K562 (cell line): Measurements from ENCODE around the gene SPAG16. TPM values are rescaled to one million over a fixed set of nuclear protein-coding genes. Genes with fewer than 3 reads are reported as not detected.

Source experiments
- ATAC-seq: fragments of 200-7000 bp; cut with Tn5 transposase; 3 replicates; pipeline ENCODE4 v1.9.1; 2020; ENCODE audit warnings: moderate library complexity
- BruUV-seq: library from RNA; stranded (reverse); fragments of 400-500 nt; replicated peaks from 2 replicates; lab custom pipeline; 2021; lab: Mats Ljungman, UMichigan
- CTCF ChIA-PET: fragments of 300-600 bp; formaldehyde crosslinking; extraction: SDS; loops from one replicate; lab custom pipeline; 2021; ENCODE audit warnings: low intra/inter-chr PET ratio; lab: Yijun Ruan, JAX
- POLR2A ChIA-PET: fragments of 300-600, 350-650 bp; sonication (Branson Sonifier 250); formaldehyde crosslinking; extraction: SDS; loops from one replicate; lab custom pipeline; 2021; ENCODE audit warnings: antibody characterized with exemption, inconsistent platforms; lab: Yijun Ruan, JAX
- DNase-seq, 4 experiments: peaks; one replicate each; pipeline versions ENCODE4 v3.0.0 to v3.0.0-alpha.2; 2011 to 2018; ENCODE audit warnings: low spot score in 3 of 4, mixed read lengths in 3 of 4; ENCODE audit errors: extremely low read depth in 1 of 4
- FAIRE-seq: peaks from 2 replicates; lab custom pipeline; 2011; peaks lifted over from hg19 to GRCh38; lab: Jason Lieb, UNC
- H2AFZ ChIP-seq: 2 replicates; pipeline ENCODE4 v1.6.0; 2011; ENCODE audit warnings: low read depth, low read length, control low read depth, inconsistent platforms
- H3K27ac ChIP-seq: fragments of 200-600 bp; 3 replicates; pipeline ENCODE4 v1.8.0; 2011; ENCODE audit warnings: low read depth, mild to moderate bottlenecking, control low read depth, inconsistent platforms, low read length, moderate library complexity, mixed read lengths; ENCODE audit errors: extremely low read depth
- H3K27me3 ChIP-seq, 2 experiments: fragments of 300-600 bp in 1 of 2; 2 replicates in 1 of 2; 3 replicates in 1 of 2; pipeline versions ENCODE4 v1.6.0 to v1.8.0; 2011; ENCODE audit warnings: inconsistent platforms in 2 of 2, low read length in 2 of 2, mild to moderate bottlenecking in 1 of 2, mixed read lengths in 1 of 2, moderate library complexity in 1 of 2; ENCODE audit not compliant: control insufficient read depth in 2 of 2, insufficient read depth in 2 of 2
- H3K36me3 ChIP-seq: fragments of 300-600 bp; 3 replicates; pipeline ENCODE4 v1.8.0; 2011; ENCODE audit warnings: mild to moderate bottlenecking, low read length, inconsistent platforms; ENCODE audit not compliant: control insufficient read depth, insufficient read depth
- H3K4me1 ChIP-seq, 2 experiments: fragments of 200-600 bp in 1 of 2; replicated peaks in 1 of 2; 2 replicates in 1 of 2; 3 replicates in 1 of 2; pipeline versions ENCODE4 v1.5.1 to v1.8.0; 2011; ENCODE audit warnings: inconsistent platforms in 2 of 2, low read length in 2 of 2, mild to moderate bottlenecking in 1 of 2, mixed read lengths in 1 of 2, moderate library complexity in 1 of 2; ENCODE audit not compliant: control insufficient read depth in 2 of 2, insufficient read depth in 2 of 2
- H3K4me2 ChIP-seq: 2 replicates; pipeline ENCODE4 v1.6.1; 2011; ENCODE audit warnings: low read length, control low read depth, inconsistent platforms, mixed read lengths; ENCODE audit not compliant: insufficient read depth
- H3K4me3 ChIP-seq: fragments of 200-600 bp; sonication (generic), shearing (Covaris generic); 2 replicates; pipeline ENCODE4 v1.5.1; 2016; ENCODE audit warnings: control low read depth, inconsistent platforms
- H3K79me2 ChIP-seq: fragments of 200-600 bp; 3 replicates; pipeline ENCODE4 v1.8.0; 2011; ENCODE audit warnings: low read length, inconsistent platforms; ENCODE audit not compliant: control insufficient read depth, insufficient read depth
- H3K9ac ChIP-seq, 2 experiments: 2 replicates each; pipeline versions ENCODE4 v1.6.0 to v1.6.1; 2011; ENCODE audit warnings: low read depth in 2 of 2, low read length in 2 of 2, control low read depth in 1 of 2, inconsistent platforms in 1 of 2, mild to moderate bottlenecking in 1 of 2, mixed read lengths in 1 of 2; ENCODE audit not compliant: insufficient read depth in 1 of 2
- H3K9me1 ChIP-seq: one replicate; pipeline ENCODE4 v1.6.0; 2011; ENCODE audit warnings: inconsistent platforms, mild to moderate bottlenecking, low read length, moderate library complexity; ENCODE audit not compliant: control insufficient read depth, insufficient read depth
- H3K9me3 ChIP-seq: replicated peaks from 2 replicates; pipeline ENCODE4 v1.5.1; 2011; ENCODE audit warnings: low read depth, low read length, inconsistent platforms; ENCODE audit not compliant: control insufficient read depth, insufficient read depth
- H4K20me1 ChIP-seq: replicated peaks from 2 replicates; pipeline ENCODE4 v1.6.1; 2011; ENCODE audit warnings: low read length, inconsistent platforms, mixed read lengths; ENCODE audit not compliant: control insufficient read depth, insufficient read depth
- CEBPG ChIP-seq, 3 experiments: fragments of 200-800 bp in 1 of 3; sonication (Bioruptor generic) in 1 of 3; sonication (generic) in 1 of 3; formaldehyde crosslinking in 1 of 3; IDR thresholded peaks in 2 of 3; conservative IDR thresholded peaks in 1 of 3; 2 replicates each; pipeline versions ENCODE4 v1.6.1 to v1.8.0; 2016 to 2022; ENCODE audit warnings: missing compliant biosample characterization in 2 of 3, missing genetic modification characterization in 2 of 3, mild to moderate bottlenecking in 1 of 3, missing genetic modification reagents in 1 of 3
- MXI1 ChIP-seq: IDR thresholded peaks from 2 replicates; pipeline ENCODE4 v1.6.1; 2011; ENCODE audit warnings: low read depth, mild to moderate bottlenecking, improper control_type of control experiment, low read length
- NFE2 ChIP-seq: IDR thresholded peaks from 2 replicates; pipeline ENCODE4 v1.6.1; 2014; ENCODE audit warnings: antibody characterized with exemption, low read depth
- PTBP1 ChIP-seq: fragments of 200-400 bp; formaldehyde crosslinking; IDR thresholded peaks from 2 replicates; pipeline ENCODE4 v1.6.1; 2017; ENCODE audit warnings: low read depth, low read length
- SPI1 ChIP-seq: IDR thresholded peaks from 2 replicates; pipeline ENCODE4 v1.6.1; 2011; ENCODE audit warnings: low read depth, low read length, control low read depth, borderline replicate concordance
- WGBS: fragments of 100-300 bp; shearing (Covaris generic); methylation state at CpG from one replicate; pipeline ENCODE4 v1.1.6; 2016; ENCODE audit warnings: low coverage, mixed read lengths; ENCODE audit not compliant: insufficient coverage; ENCODE audit errors: missing lambda C conversion rate; 5-methylcytosine and 5-hydroxymethylcytosine counted together
- in situ Hi-C: fragments of 300-500 bp; cut with MboI; formaldehyde crosslinking; loops from 4 replicates; pipeline ENCODE4 v1.15.0; 2018; ENCODE audit warnings: inconsistent platforms, mixed read lengths
- intact Hi-C: fragments of 100-400 bp; cut with micrococcal nuclease; formaldehyde crosslinking; loops from 2 replicates; pipeline ENCODE4 v1.14.2; 2022
- polyA plus RNA-seq, 8 experiments: library from polyadenylated mRNA; depleted of rRNA in 4 of 8; stranded (reverse) in 5 of 8; unstranded in 3 of 8; fragments of >200 nt; fragmentation: Nextera tagmentation in 2 of 8; fragmentation: Illumina TruSeq in 1 of 8; extraction: Ambion mirVana in 2 of 8; extraction: Trizol in 1 of 8; gene quantifications; 2 replicates each; pipeline versions ENCODE4 v1.2.1 to v1.2.3, GENCODE V29; 2011 to 2014; ENCODE audit warnings: inconsistent platforms in 1 of 8, missing spikeins in 1 of 8
- total RNA-seq, 7 experiments: library from RNA; depleted of rRNA in 6 of 7; stranded (reverse); fragments of >200 nt in 6 of 7; fragmentation: Illumina TruSeq in 2 of 7; extraction: Trizol in 2 of 7; gene quantifications; 2 replicates each; pipeline versions ENCODE4 v1.2.1 to v1.2.3, GENCODE V29; 2011 to 2021; ENCODE audit warnings: low replicate concordance in 1 of 7

SPAG16 gene
- total and polyA plus RNA-seq, 9 of the 15 experiments (the other 6 are each of a cell fraction or from before 2014, with no cell fraction given), result 0.98 to 5.9 (median 3.5) TPM

DNA sequence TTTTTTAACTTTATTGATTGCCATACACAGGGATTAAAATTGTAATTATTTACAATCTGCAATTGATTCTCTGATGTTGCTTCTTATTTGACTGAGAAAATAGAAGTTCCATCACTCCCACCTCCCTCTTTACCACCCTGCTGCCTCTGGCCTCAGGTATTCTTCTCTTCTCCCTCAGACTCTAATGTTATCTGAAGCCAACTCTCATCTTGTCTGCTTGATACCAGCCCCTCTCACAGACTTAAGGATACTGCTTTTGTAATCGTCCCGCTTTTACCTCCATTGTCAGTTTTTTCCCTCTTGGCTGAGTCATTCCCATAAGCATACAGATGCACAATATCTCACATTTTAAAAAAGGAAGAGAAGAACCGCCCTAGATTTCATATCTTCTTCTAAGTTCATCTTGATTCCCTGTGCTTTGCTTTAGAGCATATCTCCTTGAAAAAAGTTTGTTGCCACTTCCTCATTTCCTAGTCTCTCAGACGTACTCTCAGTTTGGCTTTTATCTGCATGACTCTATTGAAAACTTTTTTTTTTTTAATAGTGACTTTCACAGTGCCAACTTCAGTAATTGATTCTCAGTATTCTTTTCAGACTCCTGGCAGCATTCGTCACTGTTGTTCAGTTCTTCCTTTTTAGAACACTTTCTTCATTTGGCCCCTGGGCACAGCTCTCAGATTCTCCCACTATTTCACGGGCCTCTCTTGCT lies 31.1 kb downstream of the SPAG16 start:
- 7% methylated on average over 5 of the region's 6 CpGs for WGBS
- Histone ChIP-seq H4K20me1 (no peaks in the 10 kb centered on the region), H3K27me3 (no peaks in the 10 kb centered on the region), H3K36me3 (no peaks in the 10 kb centered on the region), H3K79me2 (no peaks in the 10 kb centered on the region), H2AFZ (no peak overlapping the region), H3K9ac (no peak overlapping the region), H3K4me1 (no peaks in the 10 kb centered on the region), H3K9me1 (no peaks in the 10 kb centered on the region), H3K27ac (no peak overlapping the region), H3K4me2 (no peak overlapping the region), H3K4me3 (no peak overlapping the region), H3K9me3 (no peaks in the 10 kb centered on the region)
- intact Hi-C loops (no loop called here), in situ Hi-C loops (no loop called here)
- no peak for FAIRE-seq
- ChIA-PET POLR2A (no interaction called here), CTCF (no interaction called here)
- BruUV-seq, result no TSS peak
- no peak for DNase-seq
- ATAC-seq, result no peak
- TF ChIP-seq MXI1 (no peak), SPI1 (peak; percentile 74; the same call in 1 of the 2 replicates), NFE2 (0 out of 2 replicates have a peak, but pooled peaks have one; percentile 15), PTBP1 (no peak)

DNA sequence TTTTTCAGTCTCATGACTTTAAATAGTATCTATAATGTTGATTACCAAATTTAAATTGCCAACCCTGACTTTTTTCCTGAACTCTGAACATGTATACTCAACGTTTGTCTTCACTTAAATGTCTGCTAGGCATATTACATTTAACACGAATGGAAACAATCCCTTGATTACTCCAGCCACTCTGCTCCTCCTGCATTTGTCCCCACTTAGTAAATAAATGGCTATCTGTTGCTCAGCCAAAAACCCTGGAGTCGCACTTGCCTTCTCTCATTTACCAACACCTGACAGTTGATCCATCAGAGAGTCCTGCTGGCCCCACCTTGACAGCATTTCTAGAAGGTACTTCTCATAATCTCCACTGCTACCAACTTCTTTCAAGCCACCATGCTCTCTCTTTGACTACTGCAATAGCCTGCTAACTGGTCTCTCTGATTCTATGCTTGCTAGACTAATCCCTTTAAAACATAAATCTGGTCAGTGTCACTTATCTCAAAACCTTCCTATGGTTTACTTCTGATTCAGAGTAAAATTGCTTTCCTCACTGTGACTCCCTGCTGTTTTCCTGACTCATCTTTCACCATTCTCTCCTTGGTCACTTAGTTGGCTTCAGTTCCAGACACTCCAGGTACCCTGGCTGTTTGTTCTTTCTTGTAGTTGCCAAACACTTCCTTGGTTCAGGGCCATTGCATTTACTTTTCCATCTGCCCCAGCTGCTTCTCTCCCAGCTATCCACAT lies 31.9 kb downstream of the SPAG16 start:
- 10% methylated on average over 3 of the region's 3 CpGs for WGBS
- no peak for FAIRE-seq
- in situ Hi-C loops (no loop called here), intact Hi-C loops (no loop called here)
- H3K79me2 ChIP-seq, result no peaks in the 10 kb centered on the region
- ATAC-seq, result no peak
- TF ChIP-seq CEBPG (CRISPR knock-in tag; IDR thresholded peaks at IDR 0.05) (no peak), CEBPG (tag; conservative IDR thresholded peaks at IDR 0.05 in 1 of 2, IDR thresholded peaks at IDR 0.05 in 1 of 2) (no peak)
- BruUV-seq, result no TSS peak
- no peaks in the 10 kb centered on the region for H3K27me3 ChIP-seq
- no peaks in the 10 kb centered on the region for H3K9me3 ChIP-seq
- H3K27ac ChIP-seq, result no peak overlapping the region
- H4K20me1 ChIP-seq, result no peaks in the 10 kb centered on the region
- H3K4me3 ChIP-seq, result no peak overlapping the region
- ChIA-PET POLR2A (no interaction called here), CTCF (no interaction called here)
- H3K9ac ChIP-seq, result no peak overlapping the region
- DNase-seq, result no peak
- H2AFZ ChIP-seq, result no peak overlapping the region
- no peak overlapping the region for H3K4me2 ChIP-seq
- no peaks in the 10 kb centered on the region for H3K9me1 ChIP-seq
- no peaks in the 10 kb centered on the region for H3K4me1 ChIP-seq
- H3K36me3 ChIP-seq, result no peaks in the 10 kb centered on the region
